GM21786 (cell line): Measurements from ENCODE around the gene TEC.

Experiments
- ATAC-seq: cut with Tn5 transposase; IDR thresholded peaks from one replicate; pipeline ENCODE4 v1.9.1; 2021; ENCODE audit not compliant: unreplicated experiment

TEC gene

GRCh38 chr4:48090621-48091020, 179.0 kb downstream of the TEC start:
- no peak for ATAC-seq

GRCh38 chr4:48085821-48086589, 183.6 kb downstream of the TEC start:
- no peak for ATAC-seq
